ENCODE measurements around the gene BORCS6.

GRCh38 chr17:8149419-8150193 is 40.4 kb downstream of the BORCS6 start:
- no peak for TF ChIP-seq POLR2A (IDR thresholded peaks at IDR 0.05; ENCODE audit: low read depth, low read length)
- no peak for TF ChIP-seq POLR2AphosphoS5 (IDR thresholded peaks at IDR 0.05; ENCODE audit: low read depth, low read length)
- TF ChIP-seq TAF1 (IDR thresholded peaks at IDR 0.05; ENCODE audit: low read depth, low read length) = no peak
- TF ChIP-seq SPI1 (IDR thresholded peaks at IDR 0.05; ENCODE audit: low read depth, low read length) = no peak
- TF ChIP-seq POU2F2 (IDR thresholded peaks at IDR 0.05; ENCODE audit: low read depth, low read length) = no peak
- no peak for TF ChIP-seq PAX5 (IDR thresholded peaks at IDR 0.05; ENCODE audit: insufficient read depth, low read length, severe bottlenecking)
